Neuron (in vitro differentiated cells): ENCODE measurements around the gene MVB12B.
"Not testable (repeated sequence)": the region's sequence is repeated elsewhere in the genome, so short reads cannot be mapped to it uniquely, and the experiment has no call there.

Experiments
- H2AFZ ChIP-seq: one replicate; pipeline ENCODE4 v1.6.1; 2013; ENCODE audit warnings: low read depth, mild to moderate bottlenecking, inconsistent platforms, low read length, moderate library complexity
- H3K27me3 ChIP-seq: one replicate; pipeline ENCODE4 v1.6.1; 2013; ENCODE audit warnings: low read length; ENCODE audit not compliant: insufficient read depth
- H3K36me3 ChIP-seq: one replicate; pipeline ENCODE4 v1.6.1; 2013; ENCODE audit warnings: low read length; ENCODE audit not compliant: insufficient read depth
- H3K4me1 ChIP-seq: one replicate; pipeline ENCODE4 v1.6.1; 2013; ENCODE audit warnings: low read length; ENCODE audit not compliant: insufficient read depth
- H3K4me3 ChIP-seq: 2 replicates; pipeline ENCODE4 v1.5.1; 2013; ENCODE audit warnings: mild to moderate bottlenecking, low read length, moderate library complexity
- H3K9me3 ChIP-seq: one replicate; pipeline ENCODE4 v1.6.1; 2013; ENCODE audit warnings: low read length

The MVB12B gene

DNA sequence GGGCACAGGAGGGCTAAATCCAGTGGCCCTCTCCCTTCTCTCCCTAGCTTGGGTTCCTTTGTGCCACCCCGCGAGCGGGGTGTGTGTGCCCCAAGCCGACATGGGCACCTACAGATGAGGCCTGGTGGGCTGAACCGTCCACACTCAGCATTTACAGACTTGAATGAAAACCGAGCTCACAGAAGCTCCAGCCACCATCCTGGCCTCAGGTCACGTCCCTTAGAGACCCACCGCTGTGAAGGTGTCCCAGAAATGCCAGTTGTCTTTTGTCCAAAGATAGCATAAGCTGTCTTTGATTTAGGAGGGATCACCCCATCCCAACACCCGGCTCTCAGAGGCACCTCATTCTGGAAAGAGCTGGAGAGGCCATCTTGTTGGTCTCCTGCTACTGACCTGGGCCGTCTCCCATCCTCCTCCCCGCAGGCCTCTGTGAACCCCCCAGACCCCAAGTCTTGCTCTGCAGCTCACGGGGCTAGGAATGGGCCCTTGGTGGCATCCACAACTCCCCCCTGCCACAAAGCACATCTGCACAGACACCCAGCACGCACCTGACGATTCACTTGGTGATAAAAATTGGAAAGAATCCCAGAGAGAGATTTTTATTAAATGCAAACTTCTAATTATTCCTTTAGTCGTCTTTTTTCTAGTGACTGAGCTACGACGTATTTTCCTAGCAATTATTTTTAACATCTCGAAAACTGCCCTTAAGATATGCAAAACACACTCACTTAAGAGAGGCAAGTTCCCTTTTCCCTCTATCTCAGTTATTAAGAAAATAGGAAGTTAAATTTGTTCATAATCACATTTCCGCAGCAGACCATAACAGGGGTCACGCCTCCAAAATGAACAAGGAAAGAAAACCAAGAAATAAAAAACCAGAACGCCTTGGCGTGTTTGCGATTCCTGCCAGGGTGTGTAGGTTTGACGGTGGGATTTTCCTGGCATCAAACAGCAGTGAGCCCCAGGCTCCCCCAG lies 206.6 kb downstream of the MVB12B start:
- Histone ChIP-seq H3K4me3 (no peak overlapping the region), H2AFZ (no peak overlapping the region), H3K9me3 (no peaks in the 10 kb centered on the region), H3K27me3 (peaks cover 23% of the 10 kb centered on the region), H3K4me1 (peaks cover 22% of the 10 kb centered on the region), H3K36me3 (no peaks in the 10 kb centered on the region)

DNA sequence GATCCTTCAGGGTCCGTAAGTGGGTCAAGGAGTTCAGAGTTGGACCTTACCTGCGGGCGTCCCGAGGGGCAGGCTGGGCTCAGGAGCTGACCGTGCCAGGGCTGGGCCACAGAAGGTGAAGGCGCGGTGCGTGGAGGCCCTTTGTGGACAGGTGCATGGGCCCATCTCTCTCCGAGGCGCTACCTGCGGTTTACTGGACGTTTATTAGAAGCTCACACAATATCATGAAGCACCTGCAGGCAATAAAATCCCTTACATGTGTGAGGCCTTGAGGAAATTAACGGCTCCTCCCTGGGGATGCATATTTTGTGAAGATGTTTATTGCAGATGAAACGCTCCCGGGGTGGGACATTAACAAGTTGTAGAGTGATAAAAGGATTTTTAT lies 207.3 kb downstream of the MVB12B start:
- no peaks in the 10 kb centered on the region for H3K36me3 ChIP-seq
- H3K4me1 ChIP-seq = peaks cover 16% of the 10 kb centered on the region
- peaks cover 23% of the 10 kb centered on the region for H3K27me3 ChIP-seq
- H2AFZ ChIP-seq = no peak overlapping the region
- H3K4me3 ChIP-seq = no peak overlapping the region
- H3K9me3 ChIP-seq = no peaks in the 10 kb centered on the region

DNA sequence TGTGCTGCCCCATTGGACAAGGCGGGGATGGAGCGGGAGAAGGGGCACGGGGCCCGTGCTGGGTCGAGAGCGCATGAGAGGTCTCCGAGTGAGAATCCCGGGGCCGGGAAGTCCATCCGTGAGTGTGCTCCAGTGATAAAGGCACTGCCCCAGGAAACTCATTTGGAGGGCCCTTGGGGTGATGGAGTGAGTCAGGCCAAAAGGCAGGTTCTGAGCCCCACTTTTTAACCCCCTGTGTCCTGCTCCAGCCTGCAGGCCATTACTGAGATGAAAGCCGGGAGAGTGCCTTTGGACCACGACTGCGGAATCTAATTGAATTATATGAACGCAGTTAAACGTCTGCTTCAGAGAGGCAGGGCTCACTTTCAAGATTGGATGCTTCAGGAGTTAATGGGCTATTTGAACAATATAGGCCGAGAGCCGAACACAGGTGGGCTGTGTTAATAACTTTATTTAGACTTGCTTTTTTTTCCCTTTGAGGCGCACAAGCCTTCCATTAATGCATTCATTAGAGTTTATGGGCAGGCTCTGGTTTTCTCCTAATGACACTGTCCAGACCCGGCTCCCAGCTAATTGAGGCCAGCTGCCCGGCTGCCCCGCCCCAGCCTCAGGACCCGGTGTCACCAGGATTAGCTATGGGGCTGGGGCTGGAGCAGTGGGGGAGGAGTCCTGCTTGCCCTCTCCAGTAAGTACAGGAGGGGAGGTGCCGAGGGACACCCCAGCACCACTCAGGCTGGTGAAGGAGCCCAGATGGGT lies 208.0 kb downstream of the MVB12B start:
- Histone ChIP-seq H3K4me3 (no peak overlapping the region), H3K27me3 (peaks cover 23% of the 10 kb centered on the region), H2AFZ (no peak overlapping the region), H3K4me1 (peaks cover 10% of the 10 kb centered on the region), H3K9me3 (no peaks in the 10 kb centered on the region), H3K36me3 (no peaks in the 10 kb centered on the region)

DNA sequence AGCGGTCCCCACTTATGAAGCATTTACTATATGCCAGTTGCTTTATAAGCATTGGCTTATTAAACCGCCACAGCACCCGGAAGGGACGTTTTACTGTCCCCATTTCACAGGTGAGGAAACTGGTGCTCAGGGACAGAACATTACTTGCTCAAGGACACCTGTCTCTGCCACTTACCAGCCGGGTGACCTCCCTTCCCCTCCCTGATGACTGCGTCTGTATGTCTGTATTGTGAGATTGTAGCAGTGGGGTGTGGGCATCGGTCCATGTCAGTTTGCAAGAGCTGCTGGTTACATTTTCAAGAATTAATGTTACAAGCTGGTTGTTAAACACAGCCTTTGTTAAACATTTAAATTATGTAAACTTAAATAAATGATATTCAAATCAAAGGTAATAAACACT lies 209.5 kb downstream of the MVB12B start:
- Histone ChIP-seq H3K27me3 (peaks cover 20% of the 10 kb centered on the region), H3K4me3 (no peak overlapping the region), H3K9me3 (no peaks in the 10 kb centered on the region), H2AFZ (no peak overlapping the region), H3K4me1 (peaks cover 3% of the 10 kb centered on the region), H3K36me3 (no peaks in the 10 kb centered on the region)

DNA sequence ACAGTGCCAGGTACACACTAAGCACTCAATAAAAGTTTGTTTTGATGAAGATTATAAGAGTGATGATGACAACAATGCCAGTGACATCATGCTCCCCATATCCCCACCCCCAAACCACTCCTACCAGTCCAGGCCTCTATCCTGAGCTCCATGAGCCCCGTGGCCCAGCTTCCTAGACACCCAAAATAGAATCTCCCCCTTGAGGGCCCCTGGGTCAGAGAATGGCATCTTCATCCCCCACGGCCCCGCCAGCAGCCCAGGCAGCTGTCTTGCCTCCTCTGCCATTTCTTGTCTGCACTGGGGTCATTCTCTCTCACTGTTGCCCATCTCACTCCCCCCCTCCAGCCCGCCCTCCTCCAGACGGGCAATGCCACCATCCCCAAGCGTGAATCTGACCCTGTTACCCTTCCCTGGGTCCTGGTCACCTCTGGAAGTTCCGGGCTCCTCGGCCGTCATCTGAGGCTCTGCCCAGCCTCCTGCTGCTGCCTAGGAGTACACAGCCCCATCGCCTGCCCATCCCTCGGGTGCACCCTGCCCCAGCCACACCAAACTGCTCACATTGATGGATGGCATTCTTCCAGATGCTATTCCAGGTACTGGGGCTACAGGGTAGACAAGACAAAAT lies 210.3 kb downstream of the MVB12B start:
- Histone ChIP-seq H3K27me3 (peaks cover 18% of the 10 kb centered on the region), H3K36me3 (no peaks in the 10 kb centered on the region), H3K9me3 (no peaks in the 10 kb centered on the region), H3K4me1 (peaks cover 3% of the 10 kb centered on the region), H2AFZ (no peak overlapping the region), H3K4me3 (no peak overlapping the region)

DNA sequence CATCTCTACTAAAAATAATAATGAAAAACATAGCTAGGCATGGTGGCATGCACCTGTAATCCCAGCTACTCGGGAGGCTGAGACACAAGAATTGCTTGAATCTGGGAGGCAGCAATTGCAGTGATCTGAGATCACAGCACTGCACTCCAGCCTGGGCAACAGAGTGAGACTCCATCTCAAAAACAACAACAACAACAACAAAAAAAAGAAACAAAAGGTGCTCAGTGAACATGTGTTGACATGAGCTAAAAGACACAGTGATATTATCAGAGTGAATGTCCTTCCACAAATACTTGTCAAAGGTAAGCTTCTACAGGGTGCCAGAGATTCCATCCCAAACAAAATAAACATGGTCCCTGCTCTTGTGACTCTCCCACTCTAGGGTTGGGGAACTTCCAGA lies 211.9 kb downstream of the MVB12B start:
- H3K27me3 ChIP-seq = peaks cover 16% of the 10 kb centered on the region
- H3K9me3 ChIP-seq = no peaks in the 10 kb centered on the region
- H3K36me3 ChIP-seq = no peaks in the 10 kb centered on the region
- H3K4me1 ChIP-seq = no peaks in the 10 kb centered on the region
- H3K4me3 ChIP-seq = no peak overlapping the region
- no peak overlapping the region for H2AFZ ChIP-seq

DNA sequence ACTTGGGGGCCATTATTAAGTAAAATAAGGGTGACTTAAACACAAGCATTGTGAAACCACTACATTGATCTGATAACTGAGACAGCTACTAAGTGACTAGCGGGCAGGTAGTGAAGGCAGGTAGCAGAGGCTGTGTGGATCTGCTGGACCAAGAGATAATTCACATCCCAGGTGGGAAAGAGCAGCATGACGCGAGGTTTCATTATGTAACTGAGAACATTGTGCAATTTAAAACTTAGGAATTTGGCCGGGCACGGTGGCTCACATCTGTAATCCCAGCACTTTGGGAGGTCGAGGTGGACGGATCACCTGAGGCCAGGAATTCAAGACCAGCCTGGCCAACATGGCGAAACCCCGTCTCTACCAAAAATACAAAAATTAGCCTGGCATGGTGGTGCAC lies 213.8 kb downstream of the MVB12B start:
- not testable (repeated sequence) for H3K27me3 ChIP-seq, H3K36me3 ChIP-seq, H2AFZ ChIP-seq, H3K4me3 ChIP-seq, H3K4me1 ChIP-seq, H3K9me3 ChIP-seq

DNA sequence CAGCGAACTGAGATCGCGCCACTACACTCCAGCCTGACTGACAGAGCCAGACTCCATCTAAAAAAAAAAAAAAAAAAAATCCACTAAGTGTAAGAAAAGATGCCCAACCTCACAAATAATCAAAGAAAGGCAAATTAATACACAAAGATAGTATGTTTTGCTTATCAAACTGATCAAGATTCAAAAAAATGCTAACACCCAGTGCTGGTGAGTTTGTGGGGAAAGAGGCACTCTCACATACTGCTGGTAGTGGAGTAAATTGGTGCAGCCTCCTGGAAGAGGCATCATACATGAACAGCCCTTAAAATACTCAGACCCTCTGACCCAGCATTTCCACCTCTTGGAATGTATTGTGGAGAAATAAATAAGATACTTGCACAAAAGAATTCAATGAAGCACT lies 216.9 kb downstream of the MVB12B start:
- Histone ChIP-seq H3K9me3 (peaks cover 5% of the 10 kb centered on the region), H3K27me3 (no peaks in the 10 kb centered on the region), H2AFZ (no peak overlapping the region), H3K36me3 (no peaks in the 10 kb centered on the region), H3K4me1 (no peaks in the 10 kb centered on the region), H3K4me3 (no peak overlapping the region)

DNA sequence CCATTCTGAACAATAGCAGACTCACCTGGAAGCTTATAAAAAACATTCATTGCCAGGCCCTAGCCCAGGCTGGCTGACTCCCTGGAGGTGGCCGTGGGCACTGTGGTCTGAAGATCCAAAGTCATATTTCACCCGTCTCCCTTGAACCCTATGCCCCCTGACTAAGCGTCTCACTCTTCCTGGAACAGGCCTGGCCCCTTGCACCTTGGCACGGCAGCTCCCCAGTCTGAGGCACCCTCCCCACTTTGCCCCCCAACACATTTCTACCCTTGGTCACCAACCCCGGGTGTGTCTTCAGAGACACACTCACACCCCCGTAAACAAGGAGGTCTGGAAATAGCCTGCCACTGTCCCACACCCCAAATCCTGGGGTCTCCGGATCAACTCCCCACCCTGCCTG lies 218.5 kb downstream of the MVB12B start:
- Histone ChIP-seq H3K4me1 (peaks cover 11% of the 10 kb centered on the region), H3K27me3 (peaks cover 5% of the 10 kb centered on the region), H3K9me3 (peaks cover 5% of the 10 kb centered on the region), H3K36me3 (no peaks in the 10 kb centered on the region), H3K4me3 (no peak overlapping the region), H2AFZ (no peak overlapping the region)

DNA sequence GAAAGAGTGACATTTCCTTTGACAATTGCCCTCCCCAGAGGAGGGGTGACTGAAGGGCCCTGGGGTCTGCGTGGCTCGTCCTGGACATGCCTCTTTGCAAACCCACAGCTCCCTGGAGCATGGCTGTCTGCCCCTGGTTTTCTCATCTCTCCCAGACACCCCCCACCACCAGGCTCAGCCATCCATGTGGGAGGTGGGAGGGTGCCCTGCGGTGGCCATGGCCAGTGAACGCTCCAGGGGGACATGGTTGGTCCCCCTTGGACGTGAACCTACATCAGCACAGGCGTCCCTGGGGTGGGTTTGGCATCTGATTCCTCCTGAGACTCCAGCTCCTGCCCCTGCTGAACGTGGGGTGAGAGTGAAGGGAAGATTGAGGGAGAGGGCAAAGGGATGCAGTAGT lies 219.4 kb downstream of the MVB12B start:
- no peak overlapping the region for H3K4me3 ChIP-seq
- H3K4me1 ChIP-seq = peaks cover 15% of the 10 kb centered on the region
- no peaks in the 10 kb centered on the region for H3K36me3 ChIP-seq
- peaks cover 5% of the 10 kb centered on the region for H3K27me3 ChIP-seq
- no peak overlapping the region for H2AFZ ChIP-seq
- H3K9me3 ChIP-seq = peaks cover 5% of the 10 kb centered on the region

DNA sequence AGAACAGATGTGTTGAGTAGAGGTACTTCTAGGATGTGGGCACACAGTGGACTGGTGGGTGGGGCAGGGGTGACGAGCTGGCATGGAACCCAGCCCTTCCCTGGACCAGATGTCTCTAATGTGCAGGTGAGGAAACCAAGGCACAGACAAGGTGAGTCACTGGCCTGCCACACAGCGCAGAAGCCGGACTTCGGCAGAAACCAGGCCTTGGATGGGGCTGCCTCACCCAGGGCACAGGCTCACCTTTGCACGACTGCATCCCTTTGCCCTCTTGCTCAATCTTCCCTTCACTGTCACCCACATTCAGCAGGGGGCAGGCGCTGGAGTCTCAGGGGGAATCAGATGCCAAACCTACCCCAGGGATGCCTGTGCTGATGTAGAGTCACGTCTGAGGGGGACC lies 221.7 kb downstream of the MVB12B start:
- peaks cover 5% of the 10 kb centered on the region for H3K9me3 ChIP-seq
- H3K4me1 ChIP-seq = peaks cover 15% of the 10 kb centered on the region
- H3K4me3 ChIP-seq = no peak overlapping the region
- H3K27me3 ChIP-seq = peaks cover 5% of the 10 kb centered on the region
- H2AFZ ChIP-seq = no peak overlapping the region
- H3K36me3 ChIP-seq = no peaks in the 10 kb centered on the region

DNA sequence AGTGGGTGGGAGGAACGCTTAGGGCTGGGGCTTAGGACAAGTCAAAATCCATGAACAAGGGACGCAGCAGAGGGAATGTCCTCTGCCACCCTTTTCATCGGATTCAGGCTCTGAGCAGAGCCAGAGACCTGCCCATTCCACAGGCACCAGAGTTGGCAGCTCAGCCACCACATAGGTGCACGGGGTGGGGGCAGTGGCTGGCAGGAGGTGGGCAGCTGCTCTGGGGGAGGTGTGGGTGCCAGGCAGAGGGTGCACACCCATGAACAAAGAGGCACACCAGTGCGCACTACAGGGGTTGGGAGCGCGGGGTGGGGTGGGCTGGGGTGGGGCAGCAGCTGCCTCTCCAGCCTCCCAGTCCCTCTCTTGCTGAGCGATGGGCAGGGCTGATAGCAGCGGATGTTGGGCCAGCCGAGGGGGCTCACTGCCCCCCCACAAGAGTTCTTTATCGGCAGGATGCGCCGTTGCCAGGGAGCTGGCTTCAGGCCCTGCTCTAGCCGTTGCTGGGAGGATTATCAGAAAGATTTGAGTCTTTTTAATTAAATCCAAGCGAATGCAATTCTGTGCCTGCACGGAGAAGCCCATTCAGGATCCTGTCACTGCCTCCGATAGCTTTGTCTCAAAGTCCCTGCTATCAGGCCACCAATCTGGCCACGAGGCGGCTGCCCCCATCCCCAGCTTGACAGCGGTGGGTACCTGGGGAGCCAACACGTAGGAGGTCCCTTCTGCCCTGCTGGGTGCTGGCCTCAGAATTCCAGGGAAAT lies 222.8 kb downstream of the MVB12B start:
- peaks cover 7% of the 10 kb centered on the region for H3K9me3 ChIP-seq
- no peak overlapping the region for H2AFZ ChIP-seq

More for the DNA sequence above, 222.8 kb downstream of the MVB12B start:
- Histone ChIP-seq H3K4me3 (no peak overlapping the region), H3K4me1 (peaks cover 15% of the 10 kb centered on the region), H3K27me3 (peaks cover 5% of the 10 kb centered on the region), H3K36me3 (no peaks in the 10 kb centered on the region)
